A204.1 (cell line): ENCODE results near the gene MSH6.

Source experiments
- FAIRE-seq: peaks from 2 replicates; lab custom pipeline; 2012; peaks lifted over from hg19 to GRCh38; lab: Jason Lieb, UNC

The MSH6 gene, protein sequence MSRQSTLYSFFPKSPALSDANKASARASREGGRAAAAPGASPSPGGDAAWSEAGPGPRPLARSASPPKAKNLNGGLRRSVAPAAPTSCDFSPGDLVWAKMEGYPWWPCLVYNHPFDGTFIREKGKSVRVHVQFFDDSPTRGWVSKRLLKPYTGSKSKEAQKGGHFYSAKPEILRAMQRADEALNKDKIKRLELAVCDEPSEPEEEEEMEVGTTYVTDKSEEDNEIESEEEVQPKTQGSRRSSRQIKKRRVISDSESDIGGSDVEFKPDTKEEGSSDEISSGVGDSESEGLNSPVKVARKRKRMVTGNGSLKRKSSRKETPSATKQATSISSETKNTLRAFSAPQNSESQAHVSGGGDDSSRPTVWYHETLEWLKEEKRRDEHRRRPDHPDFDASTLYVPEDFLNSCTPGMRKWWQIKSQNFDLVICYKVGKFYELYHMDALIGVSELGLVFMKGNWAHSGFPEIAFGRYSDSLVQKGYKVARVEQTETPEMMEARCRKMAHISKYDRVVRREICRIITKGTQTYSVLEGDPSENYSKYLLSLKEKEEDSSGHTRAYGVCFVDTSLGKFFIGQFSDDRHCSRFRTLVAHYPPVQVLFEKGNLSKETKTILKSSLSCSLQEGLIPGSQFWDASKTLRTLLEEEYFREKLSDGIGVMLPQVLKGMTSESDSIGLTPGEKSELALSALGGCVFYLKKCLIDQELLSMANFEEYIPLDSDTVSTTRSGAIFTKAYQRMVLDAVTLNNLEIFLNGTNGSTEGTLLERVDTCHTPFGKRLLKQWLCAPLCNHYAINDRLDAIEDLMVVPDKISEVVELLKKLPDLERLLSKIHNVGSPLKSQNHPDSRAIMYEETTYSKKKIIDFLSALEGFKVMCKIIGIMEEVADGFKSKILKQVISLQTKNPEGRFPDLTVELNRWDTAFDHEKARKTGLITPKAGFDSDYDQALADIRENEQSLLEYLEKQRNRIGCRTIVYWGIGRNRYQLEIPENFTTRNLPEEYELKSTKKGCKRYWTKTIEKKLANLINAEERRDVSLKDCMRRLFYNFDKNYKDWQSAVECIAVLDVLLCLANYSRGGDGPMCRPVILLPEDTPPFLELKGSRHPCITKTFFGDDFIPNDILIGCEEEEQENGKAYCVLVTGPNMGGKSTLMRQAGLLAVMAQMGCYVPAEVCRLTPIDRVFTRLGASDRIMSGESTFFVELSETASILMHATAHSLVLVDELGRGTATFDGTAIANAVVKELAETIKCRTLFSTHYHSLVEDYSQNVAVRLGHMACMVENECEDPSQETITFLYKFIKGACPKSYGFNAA (N-terminal part only)

DNA sequence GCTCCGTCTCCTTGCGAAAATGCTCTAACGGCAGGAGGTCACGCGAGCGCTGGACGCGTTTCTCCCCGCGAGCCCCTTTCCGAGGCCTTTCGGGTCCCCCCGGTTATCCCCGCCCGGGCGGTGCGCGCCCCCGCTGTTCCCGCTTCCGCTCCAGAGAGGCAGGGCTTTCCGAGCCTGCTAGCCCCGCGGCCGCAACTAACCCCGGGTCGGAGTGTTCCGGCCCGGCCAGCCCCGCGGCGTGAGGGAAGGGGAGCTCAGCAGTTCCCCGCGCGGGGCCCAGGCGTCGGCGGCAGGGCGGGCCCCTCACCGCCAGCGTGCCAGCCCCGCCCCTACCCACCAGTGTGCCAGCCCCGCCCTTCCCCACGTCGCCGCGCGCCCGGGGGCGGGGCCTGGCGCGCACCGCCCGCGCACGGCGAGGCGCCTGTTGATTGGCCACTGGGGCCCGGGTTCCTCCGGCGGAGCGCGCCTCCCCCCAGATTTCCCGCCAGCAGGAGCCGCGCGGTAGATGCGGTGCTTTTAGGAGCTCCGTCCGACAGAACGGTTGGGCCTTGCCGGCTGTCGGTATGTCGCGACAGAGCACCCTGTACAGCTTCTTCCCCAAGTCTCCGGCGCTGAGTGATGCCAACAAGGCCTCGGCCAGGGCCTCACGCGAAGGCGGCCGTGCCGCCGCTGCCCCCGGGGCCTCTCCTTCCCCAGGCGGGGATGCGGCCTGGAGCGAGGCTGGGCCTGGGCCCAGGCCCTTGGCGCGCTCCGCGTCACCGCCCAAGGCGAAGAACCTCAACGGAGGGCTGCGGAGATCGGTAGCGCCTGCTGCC lies at the start of gene MSH6:
TSS of gene MSH6 (plus strand) at position 475 of the 815 bp plus-strand sequence. CDS start at position 564, 89 bp downstream.
- FAIRE-seq = no peak

DNA sequence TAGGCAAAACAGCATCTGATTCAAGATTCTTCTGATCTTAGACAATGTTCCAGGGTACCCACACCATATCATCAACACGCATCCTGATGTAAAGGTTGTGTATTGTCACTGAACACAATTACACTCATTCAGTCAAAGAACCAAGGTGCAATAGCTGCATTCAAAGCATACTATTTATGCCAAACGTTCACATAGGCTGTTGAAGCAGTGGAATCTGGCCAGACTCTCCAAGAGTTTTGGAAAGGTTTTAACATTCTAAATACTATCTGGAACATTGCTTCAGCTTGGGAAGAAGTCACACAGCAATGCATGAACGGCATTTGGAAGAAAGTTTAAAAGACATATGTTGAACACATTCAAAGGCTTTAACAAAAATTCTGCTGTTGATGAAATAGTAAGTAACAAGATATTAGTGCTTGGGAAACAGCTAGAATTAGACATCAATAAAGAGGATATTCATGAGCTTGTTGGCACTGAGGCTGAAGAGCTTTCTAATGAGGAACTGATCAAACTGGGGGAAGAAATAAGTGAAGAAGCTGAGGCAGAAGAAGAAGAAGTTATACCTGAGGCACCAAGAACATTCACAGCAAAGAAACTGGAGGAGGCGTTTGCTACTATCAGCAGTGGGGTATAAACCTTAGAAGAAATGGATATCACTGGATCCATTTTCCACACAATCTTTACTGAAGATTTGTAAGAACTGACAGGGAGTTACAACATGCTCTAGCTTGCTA lies 47.6 kb upstream of the MSH6 start:
- no peak for FAIRE-seq

DNA sequence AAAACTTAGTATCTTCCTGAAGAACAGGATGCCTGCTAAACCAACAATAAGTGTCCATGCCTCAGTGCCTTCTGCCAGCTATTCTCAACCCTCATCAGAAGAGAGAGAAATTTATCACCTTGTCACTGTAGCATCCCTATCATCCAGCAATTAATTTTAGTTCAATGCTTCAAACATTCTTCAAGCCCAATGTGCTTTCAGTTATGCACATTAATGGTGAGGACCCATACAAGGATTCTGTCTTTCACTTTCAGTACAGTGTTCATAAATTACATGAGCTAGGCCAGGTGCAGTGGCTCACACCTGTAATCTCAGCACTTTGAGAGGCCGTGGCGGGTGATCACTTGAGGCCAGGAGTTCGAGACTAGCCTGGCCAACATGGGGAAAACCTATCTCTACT lies 47.0 kb upstream of the MSH6 start:
- FAIRE-seq = no peak

DNA sequence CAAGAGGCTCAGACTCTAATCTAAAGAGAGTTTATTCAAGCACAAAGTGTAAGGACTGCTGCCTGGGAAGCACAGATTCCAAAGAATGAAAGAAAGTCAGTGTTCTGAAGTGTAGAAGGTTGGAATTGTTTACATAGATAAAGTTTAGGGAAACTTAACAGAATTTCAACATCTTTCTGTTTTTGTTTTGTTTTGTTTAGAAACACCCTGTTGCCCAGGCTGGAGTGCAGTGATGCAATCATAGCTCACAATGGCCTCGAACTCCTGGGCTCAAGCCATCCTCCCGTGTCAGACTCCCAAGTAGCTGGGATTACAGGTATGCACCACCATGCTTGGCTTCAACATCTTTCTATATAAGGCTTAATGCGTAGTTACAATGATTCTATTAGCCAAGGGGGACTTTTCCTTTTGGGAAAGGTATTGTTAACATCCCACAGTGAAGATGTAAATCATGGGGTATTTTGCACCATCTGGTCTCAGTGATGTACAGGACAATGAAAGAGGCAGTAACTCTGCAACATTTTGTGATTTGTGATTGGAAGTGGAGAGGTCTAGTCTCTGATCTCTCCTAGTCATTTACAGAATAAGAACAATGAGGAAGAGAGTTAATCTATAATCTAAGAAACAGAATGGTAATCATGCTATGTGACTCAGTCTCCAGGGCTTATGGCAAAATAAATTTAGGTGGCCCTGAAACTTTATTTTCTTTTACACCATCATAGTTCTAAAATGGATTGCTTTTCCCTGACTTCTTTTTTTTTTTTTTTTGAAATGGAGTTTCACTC lies 45.6 kb upstream of the MSH6 start:
- FAIRE-seq = no peak

DNA sequence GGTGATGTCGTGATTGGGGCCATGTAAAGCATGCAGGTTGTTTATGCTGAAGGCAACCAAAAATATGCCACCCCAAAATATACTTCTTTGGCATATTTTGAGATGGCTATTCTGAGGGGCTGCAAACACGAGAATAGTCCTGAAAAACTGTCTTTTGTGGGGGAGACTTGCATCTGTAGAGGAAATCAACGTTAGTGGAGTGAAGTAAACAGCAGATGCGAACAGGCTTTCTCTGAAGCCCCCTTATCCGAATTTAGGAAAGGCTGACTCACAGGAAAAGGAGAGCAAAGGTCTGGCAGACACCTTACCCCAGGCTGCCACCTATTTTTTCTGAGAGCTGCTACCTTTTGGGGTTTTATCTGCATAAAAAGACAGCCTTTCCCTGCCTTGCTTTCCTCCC lies 44.6 kb upstream of the MSH6 start:
- FAIRE-seq = no peak

DNA sequence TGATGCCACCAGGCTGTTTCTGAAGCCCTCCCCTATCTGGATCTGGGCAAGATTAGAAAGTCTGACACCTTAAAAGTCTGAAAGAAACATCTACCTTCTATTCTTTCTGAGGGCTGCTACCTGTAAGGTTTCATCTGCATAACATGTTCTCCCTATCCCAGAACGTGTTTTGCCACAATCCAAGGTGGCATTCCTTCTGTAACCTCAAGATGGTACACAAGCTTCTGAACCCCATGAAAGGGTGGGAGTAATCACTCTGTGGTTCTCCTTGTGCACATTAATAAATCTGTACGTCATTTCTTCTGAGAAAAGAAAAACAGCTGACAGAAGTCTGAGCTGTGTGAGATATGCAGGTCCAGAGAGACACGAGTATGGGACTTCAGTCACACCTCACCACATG lies 41.8 kb upstream of the MSH6 start:
- no peak for FAIRE-seq

DNA sequence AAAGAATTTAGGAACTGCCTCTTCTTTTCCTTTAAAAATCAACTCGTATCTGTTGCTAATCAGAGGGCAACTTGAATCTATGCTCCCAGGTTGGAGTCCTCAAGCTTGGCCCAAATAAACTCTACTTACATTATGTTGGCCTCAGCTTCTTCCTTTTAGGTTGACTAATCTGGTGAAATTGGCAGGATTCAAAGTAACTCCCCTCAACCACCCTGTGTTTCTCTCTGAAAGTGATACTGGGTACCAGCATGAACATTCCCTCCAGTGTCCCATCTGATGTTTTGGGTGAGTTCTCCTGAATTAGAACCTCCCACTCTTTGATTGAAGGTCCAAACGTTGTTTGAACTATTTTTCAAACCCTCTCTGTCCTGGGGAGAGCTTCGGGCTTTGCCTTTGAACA lies 41.3 kb upstream of the MSH6 start:
- no peak for FAIRE-seq

DNA sequence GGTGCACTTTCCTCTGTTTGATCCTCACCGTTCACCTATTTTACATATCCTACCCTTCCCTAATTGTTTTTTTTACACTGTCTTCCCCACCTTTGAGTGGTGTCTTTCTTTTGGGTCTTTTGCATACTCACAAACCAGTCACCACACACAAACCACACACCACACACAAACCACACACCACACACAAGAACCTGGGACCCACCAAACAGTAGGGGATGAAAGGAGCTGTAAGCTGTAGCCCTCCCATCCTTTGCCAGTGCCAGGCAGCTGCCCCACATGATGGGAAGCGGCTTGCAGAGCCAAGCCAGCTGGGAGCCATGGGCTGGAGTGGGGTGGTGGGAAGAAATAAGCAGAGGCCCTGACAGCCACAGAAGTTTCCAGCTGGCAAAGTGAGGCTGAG lies 38.9 kb upstream of the MSH6 start:
- FAIRE-seq = no peak

DNA sequence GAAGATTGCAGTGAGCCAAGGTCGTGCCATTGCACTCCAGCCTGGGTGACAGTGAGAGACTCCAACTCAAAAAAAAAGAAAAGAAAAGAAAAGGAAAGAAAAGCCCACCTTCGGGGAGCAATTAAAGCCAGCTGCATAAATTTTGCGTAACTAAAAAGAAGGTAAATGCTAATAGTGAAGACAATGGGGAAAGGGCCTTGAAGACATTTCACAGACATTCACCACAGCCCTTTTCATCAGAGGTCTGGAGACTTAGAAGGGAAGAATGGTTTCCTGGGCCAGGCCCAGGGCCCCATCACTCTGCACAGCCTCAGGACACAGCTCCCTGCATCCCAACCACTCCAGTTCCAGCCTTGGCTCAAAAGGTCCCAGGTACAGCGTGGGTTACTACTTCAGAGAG lies 35.1 kb upstream of the MSH6 start:
- FAIRE-seq = no peak

DNA sequence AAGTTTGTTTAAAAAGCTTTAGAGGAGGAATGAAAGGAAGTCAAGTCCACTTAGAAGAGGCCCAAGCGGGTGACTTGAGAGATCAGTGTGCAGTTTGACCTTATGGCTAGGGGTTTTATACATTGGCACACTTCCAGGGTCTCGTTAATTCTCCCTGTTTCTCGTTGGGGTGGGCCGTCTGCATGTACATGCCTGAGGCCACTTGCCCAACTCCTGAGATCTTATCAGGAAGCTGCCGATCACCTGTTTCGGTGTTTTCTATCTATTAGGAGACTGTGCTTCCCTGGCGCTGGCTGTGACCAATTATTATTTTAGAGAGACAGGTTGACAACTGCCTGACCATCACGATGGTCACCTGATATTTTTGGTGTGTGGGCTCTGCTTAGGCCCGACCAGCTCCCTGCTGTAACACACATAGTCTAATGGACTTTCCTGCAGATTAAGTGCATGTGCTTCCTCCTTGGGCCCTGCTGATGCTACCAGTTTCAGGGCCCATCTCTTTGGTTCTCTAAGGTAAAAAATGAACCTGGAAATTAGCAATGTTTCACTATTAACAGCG lies 31.0 kb upstream of the MSH6 start:
- no peak for FAIRE-seq

DNA sequence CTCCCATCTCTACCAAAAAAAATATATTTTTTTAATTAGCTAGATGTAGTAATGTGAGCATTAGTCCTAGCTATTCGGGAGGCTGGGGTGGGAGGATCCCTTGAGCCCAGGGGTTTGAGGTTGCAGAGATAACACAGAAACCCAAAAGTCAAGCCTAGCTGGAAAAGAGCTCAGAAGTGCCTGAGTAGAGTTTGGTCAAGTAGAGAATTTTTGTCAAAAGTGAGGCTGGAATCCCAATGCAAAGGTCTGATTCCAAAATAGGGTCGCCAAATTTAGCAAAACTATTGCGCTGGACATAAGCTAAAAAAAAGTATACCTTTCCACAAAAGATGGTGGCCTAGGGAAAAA lies 15.5 kb upstream of the MSH6 start:
- FAIRE-seq = no peak

DNA sequence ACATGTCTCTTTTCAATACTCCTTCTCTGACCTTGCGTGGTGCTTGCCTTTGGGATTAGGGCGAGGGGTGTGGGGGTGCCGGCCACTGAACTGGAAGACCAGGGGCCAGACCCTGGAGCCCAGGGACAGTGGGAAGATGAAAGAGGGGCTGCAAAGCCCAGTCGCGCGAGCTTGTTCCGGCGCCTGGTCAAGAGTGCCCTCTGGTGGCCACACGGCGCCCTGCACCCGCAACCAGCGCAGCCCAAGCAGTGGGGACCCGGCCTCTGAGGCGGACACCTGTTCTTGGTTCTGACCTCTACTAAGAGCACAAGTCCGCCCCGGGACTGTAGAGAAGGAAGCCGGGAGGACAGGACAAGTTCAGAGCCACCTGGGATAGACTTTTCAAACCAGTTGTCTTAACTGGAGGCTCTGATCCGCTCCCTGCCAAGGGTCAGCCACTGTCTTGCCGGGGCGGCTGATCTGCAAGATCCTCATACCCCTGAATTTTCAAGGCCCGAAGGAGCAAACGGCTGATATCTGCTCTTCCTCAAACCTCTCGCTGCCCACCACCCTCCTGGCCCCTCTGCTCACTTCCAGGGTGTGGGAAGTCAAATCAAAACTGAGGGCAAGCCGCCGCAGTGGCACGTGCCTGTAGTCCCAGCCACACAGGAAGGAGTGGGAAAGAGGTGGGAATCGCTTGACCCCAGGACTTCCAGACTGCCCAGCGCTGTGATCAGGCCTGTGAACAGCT lies 14.9 kb upstream of the MSH6 start:
- no peak for FAIRE-seq

DNA sequence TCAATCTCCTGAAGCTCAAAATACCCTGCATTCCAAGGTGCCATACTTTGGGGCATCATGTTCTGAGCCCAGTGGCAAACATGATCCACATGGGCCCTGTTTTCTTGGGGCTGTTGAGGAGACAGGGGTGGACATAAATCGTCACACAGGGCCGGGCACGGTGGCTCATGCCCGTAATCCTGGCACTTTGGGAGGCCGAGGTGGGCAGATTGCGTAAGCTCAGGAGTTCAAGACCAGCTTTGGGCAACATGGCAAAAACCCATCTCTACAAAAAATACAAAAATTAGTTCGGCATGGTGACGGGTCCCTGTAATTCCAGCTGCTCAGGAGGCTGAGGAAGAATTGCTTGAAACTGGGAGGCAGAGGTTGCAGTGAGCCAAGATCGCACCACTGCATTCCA lies 13.6 kb upstream of the MSH6 start:
- no peak for FAIRE-seq

DNA sequence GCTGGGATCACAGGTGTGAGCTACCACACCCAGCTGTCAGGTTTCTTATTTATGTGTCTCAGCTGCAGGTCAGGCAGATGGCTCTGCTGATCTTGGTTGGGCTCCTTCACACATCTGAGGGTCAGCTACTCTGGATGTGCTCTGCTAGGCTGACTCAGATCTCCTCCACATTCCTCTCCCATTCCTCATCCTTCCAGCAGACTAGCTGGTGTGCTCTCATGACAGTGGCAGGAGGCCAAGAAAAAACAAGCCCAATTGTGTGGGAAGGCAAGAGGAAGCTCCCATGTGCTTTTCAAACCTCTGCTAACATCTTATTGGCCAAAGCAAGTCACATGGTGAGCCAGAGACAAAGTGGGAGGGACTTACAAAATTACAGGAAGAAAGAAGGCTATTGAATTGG lies 11.7 kb upstream of the MSH6 start:
- FAIRE-seq = no peak

DNA sequence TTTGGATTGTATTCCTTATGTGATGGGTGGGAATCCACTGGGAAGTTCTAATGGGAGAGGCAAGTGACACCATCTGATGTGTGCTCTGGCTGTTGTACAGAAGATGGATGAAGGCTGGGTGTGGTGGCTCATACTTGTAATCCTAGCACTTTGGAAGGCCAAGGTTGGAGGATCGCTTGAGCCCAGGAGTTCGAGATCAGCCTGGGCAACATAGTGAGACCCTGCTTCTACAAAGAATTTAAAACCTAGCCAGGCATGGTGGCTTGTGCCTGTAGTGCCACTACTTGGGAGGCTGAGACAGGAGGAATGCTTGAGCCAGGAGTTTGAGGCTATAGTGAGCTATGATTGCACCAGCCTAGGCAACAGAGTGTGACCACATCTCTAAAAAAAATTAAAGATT lies 10.6 kb upstream of the MSH6 start:
- no peak for FAIRE-seq

DNA sequence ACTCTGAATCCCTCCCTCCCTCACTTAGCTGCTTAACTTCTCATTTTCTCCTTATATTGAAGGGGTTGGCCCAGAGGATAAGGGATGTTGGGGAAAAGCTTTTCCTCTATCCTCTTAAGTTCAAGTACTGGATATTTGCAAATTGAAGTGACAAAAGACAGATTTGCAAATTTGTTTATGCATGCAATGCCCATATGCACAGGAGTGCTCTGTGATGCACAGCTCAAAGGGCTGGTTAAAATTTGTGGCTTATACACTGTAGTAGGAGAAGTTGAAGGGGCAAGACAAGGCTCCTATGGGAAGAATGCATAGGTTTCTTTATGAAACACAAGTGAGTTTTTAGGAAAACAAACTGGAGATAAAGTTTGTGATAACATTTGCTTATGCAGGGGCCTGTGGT lies 8.4 kb upstream of the MSH6 start:
- FAIRE-seq = no peak

DNA sequence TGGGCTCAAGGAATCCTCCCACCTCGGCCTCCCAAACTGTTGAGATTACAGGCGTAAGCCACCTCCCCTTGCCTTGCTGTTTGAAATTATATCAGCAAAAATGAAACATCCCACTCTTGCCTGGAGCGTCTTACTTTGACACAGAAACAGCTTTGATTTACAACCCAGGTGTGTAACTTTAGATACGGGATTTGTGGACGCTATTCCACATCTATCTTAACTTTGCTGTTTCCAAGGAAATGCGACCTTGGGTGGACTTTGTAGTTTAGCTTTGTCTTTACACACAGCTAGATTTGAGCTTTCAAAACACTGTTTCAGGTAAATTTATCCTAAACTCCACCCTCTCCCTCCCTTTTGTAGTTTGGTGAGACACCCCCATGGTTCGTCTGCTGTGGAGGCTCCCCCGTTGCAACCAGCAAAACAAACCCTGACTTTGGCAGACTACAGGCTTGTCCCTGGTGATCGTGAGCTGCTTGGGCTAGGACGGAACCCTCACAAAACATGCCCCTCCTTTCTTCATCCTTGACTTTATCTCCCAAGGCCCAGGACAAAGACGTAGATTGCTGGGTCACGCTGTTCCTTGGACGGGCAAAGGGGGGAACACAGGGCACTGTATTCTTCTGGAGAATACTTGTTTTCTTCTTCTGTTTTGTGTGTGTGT lies 5.5 kb upstream of the MSH6 start:
- no peak for FAIRE-seq

DNA sequence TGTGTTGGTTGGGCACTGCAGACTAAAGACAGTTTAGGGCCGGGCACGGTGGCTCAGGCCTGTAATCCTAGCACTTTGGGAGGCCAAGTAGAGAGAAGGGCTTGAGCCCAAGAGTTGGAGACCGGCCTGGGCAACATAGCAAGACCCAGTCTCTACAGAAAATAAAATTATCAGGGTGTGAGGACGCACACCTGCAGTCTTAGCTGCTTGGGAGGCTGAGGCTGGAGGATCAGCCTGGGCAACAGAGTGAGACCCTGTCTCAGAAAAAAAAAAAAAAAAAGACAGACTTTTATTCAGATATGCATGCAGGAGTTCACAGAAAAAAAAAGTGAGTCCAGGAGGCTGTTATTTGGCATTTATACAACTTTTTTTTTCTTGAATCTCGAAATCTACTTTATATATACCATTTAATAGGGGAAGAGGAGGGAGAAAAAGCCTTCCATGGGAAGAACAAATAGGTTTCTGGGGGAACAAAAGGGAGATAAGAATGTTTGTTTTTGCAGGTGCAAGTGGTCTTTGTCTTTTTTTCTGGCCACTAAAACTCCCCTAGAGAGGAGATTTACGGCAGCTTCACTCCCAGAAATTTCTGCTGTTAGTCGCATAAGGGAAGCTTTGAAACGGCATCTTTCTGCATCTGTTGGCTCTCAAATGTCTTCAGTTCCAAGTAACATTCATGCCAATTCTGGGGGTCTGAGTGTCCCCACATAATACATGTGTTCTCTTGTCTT lies 4.1 kb upstream of the MSH6 start:
- no peak for FAIRE-seq
